GM12878 (cell line): ENCODE results near the gene S1PR4. TPM values are rescaled to one million over a fixed set of nuclear protein-coding genes. Genes with fewer than 3 reads are reported as not detected.

Source experiments
- ATAC-seq: fragments of 200-7000 bp; cut with Tn5 transposase; 3 replicates; pipeline ENCODE4 v1.9.1; 2020; ENCODE audit warnings: mild to moderate bottlenecking, moderate library complexity
- BruUV-seq: library from RNA; stranded (reverse); fragments of 400-500 nt; replicated peaks from 2 replicates; lab custom pipeline; 2021; lab: Mats Ljungman, UMichigan
- CTCF ChIA-PET: fragments of 300-600 bp; sonication (Branson Sonifier 250); formaldehyde crosslinking; extraction: SDS; loops from one replicate; lab custom pipeline; 2021; ENCODE audit warnings: inconsistent platforms; lab: Yijun Ruan, JAX
- POLR2A ChIA-PET: fragments of 350-600 bp; formaldehyde crosslinking; extraction: SDS; loops from one replicate; lab custom pipeline; 2021; ENCODE audit warnings: inconsistent platforms; lab: Charles Lee
- RAD21 ChIA-PET: fragments of 300-600 bp; sonication (Branson Sonifier 250); formaldehyde crosslinking; loops from one replicate; lab custom pipeline; 2023; ENCODE audit warnings: antibody characterized with exemption; ENCODE audit not compliant: unreplicated experiment; lab: Charles Lee
- SMC1A ChIA-PET: fragments of 300-600 bp; sonication (Branson Sonifier 250); formaldehyde crosslinking; loops from one replicate; lab custom pipeline; 2023; ENCODE audit not compliant: unreplicated experiment, uncharacterized antibody; lab: Charles Lee
- DNase-seq: peaks from one replicate; pipeline ENCODE4 v3.0.0-alpha.2; 2011; ENCODE audit warnings: low read depth, low spot score
- FAIRE-seq: peaks from 3 replicates; lab custom pipeline; 2011; peaks lifted over from hg19 to GRCh38; lab: Jason Lieb, UNC
- H2AFZ ChIP-seq: 2 replicates; pipeline ENCODE4 v1.6.0; 2011; ENCODE audit warnings: low read depth, low read length, control low read depth; ENCODE audit not compliant: control insufficient read depth
- H3K27ac ChIP-seq: 2 replicates; pipeline ENCODE4 v1.5.1; 2011; ENCODE audit warnings: control low read depth; ENCODE audit not compliant: control insufficient read depth, insufficient read depth
- H3K27me3 ChIP-seq, 2 experiments: replicated peaks in 1 of 2; 2 replicates each; pipeline versions ENCODE4 v1.6.0 to v1.6.1; 2011; ENCODE audit warnings: low read length in 1 of 2; ENCODE audit not compliant: control insufficient read depth in 2 of 2, insufficient read depth in 2 of 2
- H3K36me3 ChIP-seq, 2 experiments: 2 replicates each; pipeline ENCODE4 v1.5.1; 2011; ENCODE audit warnings: low read length in 1 of 2; ENCODE audit not compliant: control insufficient read depth in 2 of 2, insufficient read depth in 2 of 2
- H3K4me1 ChIP-seq: 2 replicates; pipeline ENCODE4 v1.6.1; 2011; ENCODE audit warnings: mild to moderate bottlenecking, low read length, moderate library complexity, mixed read lengths; ENCODE audit not compliant: control insufficient read depth, insufficient read depth
- H3K4me2 ChIP-seq: 2 replicates; pipeline ENCODE4 v1.6.0; 2011; ENCODE audit warnings: control low read depth; ENCODE audit not compliant: control insufficient read depth, insufficient read depth
- H3K4me3 ChIP-seq: fragments of 200-600 bp; sonication (generic); 2 replicates; pipeline ENCODE4 v1.5.1; 2016
- H3K79me2 ChIP-seq: 2 replicates; pipeline ENCODE4 v1.6.0; 2011; ENCODE audit warnings: low read length; ENCODE audit not compliant: control insufficient read depth, insufficient read depth
- H3K9ac ChIP-seq: 2 replicates; pipeline ENCODE4 v1.8.0; 2011; ENCODE audit warnings: low read length, control low read depth, mixed read lengths; ENCODE audit not compliant: control insufficient read depth, insufficient read depth
- H3K9me3 ChIP-seq: replicated peaks from 3 replicates; pipeline ENCODE4 v1.5.1; 2011; ENCODE audit warnings: mild to moderate bottlenecking, low read length; ENCODE audit not compliant: control insufficient read depth, insufficient read depth
- H4K20me1 ChIP-seq: 2 replicates; pipeline ENCODE4 v1.6.0; 2011; ENCODE audit not compliant: control insufficient read depth, insufficient read depth
- BCL3 ChIP-seq: IDR thresholded peaks from 2 replicates; pipeline ENCODE4 v1.6.1; 2011; ENCODE audit warnings: borderline replicate concordance, low read depth, mild to moderate bottlenecking, moderate library complexity, low read length; ENCODE audit not compliant: insufficient read depth, poor library complexity, severe bottlenecking
- IRF5 ChIP-seq: fragments of 450-650 bp; IDR thresholded peaks from 2 replicates; pipeline ENCODE4 v1.6.1; 2017; ENCODE audit warnings: borderline replicate concordance
- WGBS: methylation state at CpG from one replicate; pipeline ENCODE4 v1.1.6; 2016; ENCODE audit warnings: low lambda C conversion rate; ENCODE audit not compliant: insufficient replicate concordance, insufficient coverage; ENCODE audit errors: missing lambda C conversion rate; 5-methylcytosine and 5-hydroxymethylcytosine counted together
- in situ Hi-C: fragments of 300-500 bp; cut with MboI; formaldehyde crosslinking; loops from 9 replicates; pipeline ENCODE4 v1.14.3; 2018; ENCODE audit warnings: mixed read lengths
- intact Hi-C: fragments of 100-400 bp; cut with micrococcal nuclease; formaldehyde crosslinking; loops from one replicate; pipeline ENCODE4 v1.14.2; 2022; ENCODE audit not compliant: unreplicated experiment
- polyA plus RNA-seq, 11 experiments: library from polyadenylated mRNA; depleted of rRNA in 4 of 11; unstranded in 6 of 11; stranded (reverse) in 5 of 11; fragments of >200 nt; fragmentation: Nextera tagmentation in 4 of 11; fragmentation: Illumina TruSeq in 1 of 11; extraction: Ambion mirVana in 4 of 11; extraction: Trizol in 1 of 11; gene quantifications; 1 replicate in 1 of 11; 2 replicates in 10 of 11; pipeline versions ENCODE4 v1.2.1 to v1.2.3, GENCODE V29; 2011 to 2016; ENCODE audit warnings: inconsistent platforms in 2 of 11, missing spikeins in 2 of 11, low read depth in 1 of 11
- total RNA-seq, 4 experiments: library from RNA; depleted of rRNA in 3 of 4; stranded (reverse); fragments of >200 nt in 3 of 4; fragmentation: Illumina TruSeq in 1 of 4; extraction: Trizol in 1 of 4; gene quantifications; 2 replicates each; pipeline versions ENCODE4 v1.2.1 to v1.2.3, GENCODE V29; 2013 to 2021

S1PR4 gene
- total and polyA plus RNA-seq, 10 of the 15 experiments (the other 5 are each of a cell fraction or from before 2014, with no cell fraction given): 0.19 to 57.7 (median 32.4) TPM; not detected in 1

- no peak overlapping the region for H2AFZ ChIP-seq
- peaks cover 5% of the 10 kb centered on the region; the same call in 1 of the 2 replicates for H3K79me2 ChIP-seq
- H3K4me2 ChIP-seq: no peak overlapping the region
- H3K27ac ChIP-seq: no peak overlapping the region
- POLR2A ChIA-PET: no interaction called here
- CTCF ChIA-PET: no interaction called here
- intact Hi-C loops: no loop called here
- SMC1A ChIA-PET: no interaction called here
- ATAC-seq (no peak), FAIRE-seq (no peak), DNase-seq (no peak)
- no peak overlapping the region for H3K4me3 ChIP-seq
- H3K4me1 ChIP-seq: peaks cover 12% of the 10 kb centered on the region
- no peaks in the 10 kb centered on the region; the same call in 2 of the 3 replicates for H3K9me3 ChIP-seq
- no TSS peak for BruUV-seq
- H3K36me3 ChIP-seq: no peaks in the 10 kb centered on the region; a peak in 2 of 4 replicates
- no peaks in the 10 kb centered on the region for H4K20me1 ChIP-seq
- H3K9ac ChIP-seq: no peak overlapping the region
- in situ Hi-C loops: no loop called here
- 69% methylated on average over 6 of the region's 6 CpGs for WGBS
- TF ChIP-seq BCL3: peak; percentile 6
- TF ChIP-seq IRF5: no peak
- H3K27me3 ChIP-seq: no peaks in the 10 kb centered on the region
- RAD21 ChIA-PET: no interaction called here
Measured at GRCh38 chr19:3149089-3149488, 29.5 kb upstream of the S1PR4 start.
